GM19099 (cell line): Measurements from ENCODE around the gene ALDH8A1.

Experiments
- POLR2A ChIP-seq: IDR thresholded peaks from 3 replicates; pipeline ENCODE4 v1.6.1; 2011; ENCODE audit warnings: low read depth; ENCODE audit not compliant: insufficient read length; ENCODE audit errors: extremely low read depth

ALDH8A1 gene

DNA sequence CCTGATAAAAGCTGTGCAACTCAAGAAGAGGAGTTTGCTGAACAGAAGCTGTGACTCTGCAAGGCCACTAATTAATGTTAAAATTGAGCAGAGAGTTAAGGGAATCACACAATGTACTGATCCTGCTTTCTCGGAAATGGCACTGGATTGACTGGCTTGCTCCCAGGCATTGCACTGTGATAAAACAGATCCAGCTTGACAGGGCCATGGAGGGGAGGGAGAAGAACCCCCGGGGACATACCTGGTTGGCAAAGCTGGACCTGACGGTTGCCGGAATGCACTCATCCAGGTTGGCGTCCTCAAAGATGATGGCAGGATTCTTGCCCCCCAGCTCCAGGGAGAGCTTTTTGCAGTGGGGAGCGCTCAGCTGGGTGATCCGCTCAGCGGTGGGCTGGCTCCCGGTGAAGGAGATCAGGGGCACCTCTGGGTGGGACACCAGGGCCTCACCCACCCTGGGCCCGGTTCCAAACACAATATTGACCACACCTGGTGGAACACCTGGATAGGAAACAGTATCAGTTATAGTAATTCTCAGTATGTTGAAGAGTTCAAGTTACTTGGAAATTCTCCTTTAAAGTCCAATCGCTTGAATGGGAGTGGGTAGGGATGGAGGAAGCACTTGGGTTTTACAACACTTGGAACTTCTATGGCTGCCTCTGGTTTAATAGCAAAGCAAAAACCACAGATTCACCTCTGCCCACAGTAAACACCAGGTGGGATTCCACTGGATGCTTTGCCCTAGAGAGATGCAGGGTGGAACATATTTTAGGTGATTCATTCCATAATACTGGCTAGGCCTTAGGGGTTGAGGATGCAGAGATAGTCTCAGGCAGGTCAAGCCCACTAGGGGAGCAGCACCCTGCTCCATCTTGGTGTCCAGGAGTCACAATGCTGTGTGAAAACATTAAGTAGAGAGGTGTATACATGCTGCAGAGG, 17.1 kb downstream of the ALDH8A1 start:
- TF ChIP-seq POLR2A: no peak

DNA sequence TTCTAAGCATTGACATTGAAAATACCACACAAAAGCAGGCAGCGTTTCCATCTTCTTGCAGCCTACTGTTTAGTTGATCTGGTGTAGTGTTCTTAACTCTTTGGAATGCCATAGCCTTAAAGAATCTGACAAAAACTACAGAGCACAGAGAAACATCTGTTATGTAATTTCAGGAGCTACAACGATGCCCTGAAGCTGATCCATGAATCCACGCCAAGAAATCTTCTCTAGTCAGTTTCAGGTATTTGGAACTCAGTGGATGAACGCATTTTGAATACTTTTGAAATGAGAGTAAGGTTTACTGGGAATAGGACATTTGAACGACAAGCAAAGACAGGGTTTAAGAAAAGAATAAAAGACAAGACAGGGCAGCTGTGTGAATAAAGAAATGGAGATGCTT, 17.8 kb downstream of the ALDH8A1 start:
- TF ChIP-seq POLR2A: no peak

DNA sequence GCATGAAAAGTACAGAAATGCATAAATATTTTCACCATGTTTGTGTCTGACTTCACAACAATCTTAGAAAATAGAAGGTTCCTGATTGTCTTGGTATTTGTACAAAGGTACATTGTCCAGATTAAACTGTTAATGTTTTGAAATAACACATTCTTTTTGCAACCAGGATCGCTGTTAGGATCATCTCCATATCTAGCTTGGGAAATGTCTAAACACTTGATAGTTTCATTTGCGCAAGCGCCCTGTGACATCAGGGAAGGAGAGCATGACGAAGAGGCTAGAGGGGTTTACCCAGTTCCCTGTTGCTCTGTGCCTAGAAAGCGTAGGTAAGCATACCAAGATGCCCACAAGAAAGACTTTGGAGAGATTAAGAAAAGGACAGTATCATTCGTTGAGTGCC, 19.4 kb downstream of the ALDH8A1 start:
- no peak for TF ChIP-seq POLR2A

DNA sequence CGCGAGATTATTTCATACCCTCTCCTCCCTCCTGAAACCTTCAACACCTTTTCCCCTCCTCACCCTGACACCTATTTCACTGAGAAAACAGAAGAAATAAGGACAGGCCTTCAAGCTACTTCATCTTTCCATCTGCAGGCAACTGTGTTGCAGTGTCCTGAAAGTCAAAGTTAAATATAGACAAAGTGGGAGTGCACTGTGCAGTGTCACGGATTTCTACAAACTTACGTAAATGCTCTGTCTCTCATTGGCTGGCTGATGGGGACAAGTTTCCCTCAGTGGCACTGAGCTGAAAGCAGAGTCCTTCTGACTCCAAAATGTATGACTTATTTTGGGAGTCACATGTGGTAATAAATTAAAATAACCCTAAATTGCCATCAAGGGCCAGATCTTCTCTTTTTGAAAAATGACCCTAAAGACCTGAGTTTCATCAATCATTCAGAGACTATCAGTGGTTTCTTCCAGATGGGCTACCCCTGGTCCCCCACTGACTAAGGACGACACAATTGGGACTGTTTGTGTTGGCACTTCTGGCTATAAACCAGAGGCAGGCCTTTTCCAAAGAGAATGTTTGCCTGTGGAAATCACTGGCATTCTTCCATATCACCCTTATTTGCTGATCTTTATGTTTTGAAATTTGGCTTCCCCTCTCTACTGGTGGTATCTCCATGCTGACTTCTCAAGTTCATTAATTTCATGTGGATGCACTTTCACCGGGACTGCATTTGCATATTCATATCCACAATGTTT, 21.6 kb downstream of the ALDH8A1 start:
- no peak for TF ChIP-seq POLR2A

DNA sequence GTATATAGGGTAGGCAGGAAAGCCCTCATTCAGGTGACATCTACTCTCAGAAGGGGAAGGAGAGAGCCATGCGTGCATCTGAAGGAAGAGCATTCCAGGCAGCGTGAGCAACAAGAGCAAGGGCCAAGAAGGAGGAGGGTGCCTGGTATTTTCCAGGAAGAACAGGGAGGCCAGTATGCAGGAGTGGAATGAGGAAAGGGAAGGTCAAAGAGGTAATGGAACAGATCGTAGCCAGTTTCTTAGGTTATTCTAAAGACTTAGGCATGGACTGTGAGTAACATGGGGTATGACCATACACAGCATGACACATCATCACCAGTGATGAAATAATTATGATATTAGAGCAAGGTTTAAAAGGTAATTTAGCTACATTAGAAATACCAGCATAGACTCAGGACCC, 24.1 kb downstream of the ALDH8A1 start:
- TF ChIP-seq POLR2A: no peak

DNA sequence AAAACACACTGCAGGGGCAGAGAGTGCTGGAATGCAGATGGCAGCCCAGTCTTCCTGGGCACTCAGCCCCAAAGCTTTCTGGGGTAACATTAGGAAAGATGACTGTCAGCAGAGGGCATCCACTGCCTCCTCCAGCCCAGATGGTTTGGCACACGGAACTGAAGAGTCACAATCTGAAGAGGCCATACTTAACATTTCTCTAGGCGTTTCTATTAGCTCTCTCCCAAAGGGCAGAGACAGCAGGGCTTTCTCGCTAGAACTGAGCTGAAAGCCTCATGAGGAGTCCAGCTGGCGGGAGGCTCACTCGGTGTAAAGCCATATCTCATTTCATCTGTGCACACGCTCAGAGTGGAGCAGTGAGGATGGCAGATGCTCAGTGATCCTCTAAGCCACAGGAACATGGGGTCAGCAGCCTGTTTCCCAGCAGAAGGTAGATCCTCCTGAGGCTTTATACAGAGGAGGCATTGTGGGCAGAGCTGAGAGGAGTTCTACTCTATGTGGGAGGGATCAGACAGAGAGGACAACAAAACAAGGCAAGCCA, 28.1 kb downstream of the ALDH8A1 start:
- TF ChIP-seq POLR2A: no peak

DNA sequence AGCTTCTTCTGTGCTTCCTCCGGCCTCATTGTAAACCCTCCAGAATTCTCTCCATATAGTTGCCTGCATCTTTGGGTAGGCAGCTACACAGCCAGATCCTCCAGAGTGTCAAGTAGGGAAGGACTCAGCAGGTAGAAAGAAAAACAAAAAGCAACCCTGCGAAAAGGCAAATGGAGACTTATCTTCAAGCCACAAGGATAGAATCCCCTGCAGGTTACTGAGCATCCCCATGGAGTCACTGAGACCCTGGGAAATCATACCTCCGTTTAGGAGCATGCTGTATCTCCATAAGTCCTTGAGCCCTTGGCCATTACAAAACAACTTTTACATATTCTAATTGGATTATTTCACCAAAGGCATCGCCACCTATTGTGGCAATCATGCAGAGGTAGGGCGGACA, 28.6 kb downstream of the ALDH8A1 start:
- TF ChIP-seq POLR2A: no peak

DNA sequence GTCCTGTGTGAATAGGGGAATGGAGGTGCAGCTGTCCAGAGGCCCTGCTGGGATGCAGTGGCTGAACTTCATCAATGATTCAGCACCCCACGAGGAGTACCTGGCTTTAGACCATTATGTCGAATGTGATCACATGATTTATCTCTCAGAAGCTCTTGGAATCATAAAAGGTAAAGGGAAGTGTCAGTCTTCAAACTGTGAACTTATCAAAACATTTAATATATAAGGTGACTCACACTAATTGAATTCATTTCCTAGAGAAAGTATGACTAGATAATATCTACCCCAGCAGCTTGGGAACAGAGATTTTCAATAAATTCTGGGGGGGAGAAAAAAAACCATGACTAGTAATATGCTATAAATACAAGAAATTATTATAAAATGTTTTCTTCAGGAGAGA, 29.5 kb downstream of the ALDH8A1 start:
- TF ChIP-seq POLR2A: no peak

DNA sequence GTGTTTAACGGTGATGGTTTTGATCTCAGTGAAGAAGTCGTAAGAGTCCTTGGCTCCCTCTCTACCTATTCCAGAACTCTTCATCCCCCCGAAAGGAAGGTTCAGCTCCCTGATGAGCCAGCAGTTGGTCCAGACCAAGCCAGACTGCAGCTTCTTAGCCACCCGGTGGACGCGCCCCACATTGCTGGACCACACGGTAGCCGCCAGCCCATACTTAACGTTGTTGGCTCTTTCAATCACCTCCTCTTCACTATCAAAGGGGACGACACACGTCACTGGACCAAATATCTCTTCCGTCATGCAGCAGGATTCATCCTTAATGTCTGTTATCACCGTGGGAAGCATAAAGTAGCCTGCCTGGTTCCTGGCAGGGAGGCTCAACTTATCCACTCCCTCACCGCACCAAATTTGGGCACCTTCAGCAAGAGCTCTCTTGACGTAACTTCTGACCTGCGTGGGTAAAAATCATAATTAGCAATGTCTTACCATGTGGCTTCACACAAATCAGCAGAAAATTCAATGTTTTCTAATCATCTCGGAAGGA, 31.4 kb downstream of the ALDH8A1 start:
- no peak for TF ChIP-seq POLR2A

DNA sequence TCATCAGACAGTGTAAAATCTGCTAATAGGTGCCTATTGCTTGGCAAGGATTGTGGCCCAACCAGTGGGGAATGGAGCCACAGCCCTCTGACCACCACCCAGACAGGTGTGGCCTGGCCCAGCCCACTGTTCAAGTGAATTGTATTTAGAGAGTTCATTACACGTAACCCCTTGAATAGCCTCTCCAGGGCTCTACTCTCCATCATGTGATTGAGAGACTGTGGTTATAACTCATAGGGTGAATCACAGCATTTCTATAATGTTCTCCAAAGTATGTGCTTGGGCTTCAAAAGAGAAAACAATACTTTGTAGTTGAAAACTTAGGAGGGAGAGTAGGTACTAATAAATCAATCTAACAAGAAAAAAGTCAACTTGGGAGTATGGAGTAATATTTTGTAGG, 38.4 kb downstream of the ALDH8A1 start:
- TF ChIP-seq POLR2A: no peak

DNA sequence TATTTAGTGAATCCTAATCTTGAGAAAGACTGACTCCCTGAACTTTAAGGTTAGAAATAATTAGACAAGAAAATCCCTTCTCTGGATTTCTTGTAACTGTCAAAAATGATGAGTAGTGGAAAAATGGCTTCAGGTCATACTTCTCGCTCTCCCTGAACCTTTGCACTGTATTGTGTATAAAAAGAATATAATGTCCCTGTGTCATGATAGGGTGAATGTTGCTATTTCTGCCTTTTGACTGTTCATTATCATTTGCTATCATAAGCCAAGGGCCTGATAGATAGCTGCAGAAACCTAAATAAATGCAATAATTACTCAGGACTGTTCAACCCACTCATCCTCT, 39.3 kb downstream of the ALDH8A1 start:
- no peak for TF ChIP-seq POLR2A

DNA sequence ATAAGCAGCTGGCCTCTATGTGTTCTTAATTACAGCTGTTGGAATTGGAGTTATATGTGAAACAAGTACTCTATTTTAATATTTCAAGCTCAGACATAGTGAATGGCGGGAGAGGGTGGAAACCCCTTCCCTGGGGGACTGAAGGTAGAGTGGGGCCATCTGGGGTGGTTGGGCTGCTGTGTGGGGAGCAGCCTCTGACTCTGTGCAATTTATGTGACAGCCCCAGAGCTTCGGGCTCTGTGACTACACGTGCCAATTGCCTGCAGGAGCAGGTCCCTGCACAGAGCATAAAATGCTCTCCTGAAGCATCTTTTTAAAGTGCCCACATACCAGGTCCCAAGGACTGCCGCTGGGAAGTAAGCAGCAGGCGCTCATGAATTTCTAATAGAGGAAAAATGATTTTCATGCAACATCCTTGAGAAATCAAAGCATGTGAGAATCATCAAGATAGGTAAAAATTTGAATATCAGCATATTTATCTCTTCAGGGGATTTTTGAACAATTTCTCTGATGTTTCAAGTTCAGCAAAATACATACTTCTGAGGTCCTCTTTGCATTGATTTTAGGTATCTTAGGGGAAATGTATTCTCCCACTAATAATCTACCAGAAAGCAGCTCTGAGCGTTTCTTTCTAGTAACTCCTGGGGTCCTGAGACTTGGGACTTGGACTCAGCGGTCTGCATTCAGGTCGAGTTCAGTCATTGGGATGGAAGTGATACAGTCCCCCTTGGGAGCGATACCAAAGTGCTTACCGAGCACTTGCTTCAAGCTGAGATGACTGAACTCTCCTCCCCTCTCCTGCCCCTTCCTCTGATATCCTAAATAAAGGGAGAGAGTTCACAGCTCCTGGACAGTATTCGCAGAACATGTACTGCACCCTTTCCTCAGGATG, 40.0 kb downstream of the ALDH8A1 start:
- TF ChIP-seq POLR2A: no peak

DNA sequence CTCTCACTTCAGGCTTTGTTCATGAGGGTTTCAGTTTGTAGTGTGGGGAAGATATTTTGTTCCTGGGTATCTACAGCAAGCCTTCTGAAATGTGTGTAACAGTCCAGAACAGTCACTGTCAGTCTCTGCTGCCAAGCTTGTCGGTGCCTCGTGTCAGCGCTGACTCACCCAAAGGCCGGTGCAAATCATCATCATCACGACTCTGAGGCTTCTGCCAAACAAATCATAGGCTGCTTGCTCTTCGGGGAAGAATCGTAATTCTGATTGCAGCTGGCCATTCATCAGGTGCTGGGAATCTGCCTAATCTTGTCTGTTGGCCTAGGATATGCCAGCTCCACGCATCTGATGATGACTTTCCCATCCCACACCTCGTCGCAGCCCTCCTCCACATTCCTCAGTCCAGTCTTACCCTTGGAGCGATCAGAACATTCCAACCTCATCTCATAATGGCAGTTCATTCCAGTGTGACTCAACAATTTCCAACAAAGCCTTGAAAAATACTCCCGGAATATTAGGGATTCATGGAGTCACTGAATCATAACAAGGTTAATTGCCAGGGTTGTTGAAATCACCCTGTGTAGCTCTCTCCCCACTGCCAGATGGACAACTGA, 40.9 kb downstream of the ALDH8A1 start:
- no peak for TF ChIP-seq POLR2A

DNA sequence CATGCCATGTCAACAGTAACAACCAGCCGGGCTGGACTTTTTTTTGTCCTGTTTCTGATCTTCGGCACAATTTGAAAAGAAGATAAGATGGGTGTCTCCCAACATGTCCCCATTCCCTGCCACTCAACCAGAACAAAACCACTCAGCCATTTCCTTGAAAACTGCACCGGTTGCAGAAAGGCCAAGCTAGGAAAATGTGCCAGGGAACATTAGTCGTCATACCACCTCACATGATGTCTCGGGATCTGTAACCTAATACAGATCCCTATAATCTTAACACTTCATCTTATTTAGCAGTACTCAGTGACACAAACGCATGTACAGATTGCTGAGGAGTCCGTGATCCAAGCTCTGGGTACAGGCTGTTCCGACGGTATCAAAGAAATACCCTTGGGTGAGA, 46.5 kb downstream of the ALDH8A1 start:
- no peak for TF ChIP-seq POLR2A
